ENCODE measurements around the gene LAMA3.
"Not testable (repeated sequence)": the region's sequence is repeated elsewhere in the genome, so short reads cannot be mapped to it uniquely, and the experiment has no call there.

The LAMA3 gene

GRCh38 chr18:23732439-23732838 is 43.2 kb downstream of the LAMA3 start:
- DNase-seq (ENCODE audit: low spot score): no peak

GRCh38 chr18:23733265-23733664 is 44.0 kb downstream of the LAMA3 start:
- DNase-seq (ENCODE audit: low spot score): not testable (repeated sequence)

GRCh38 chr18:23733895-23734294 is 44.6 kb downstream of the LAMA3 start:
- no peak for DNase-seq (ENCODE audit: low spot score)

- DNase-seq (ENCODE audit: low spot score): no peak
Observed at GRCh38 chr18:23735021-23735464, 45.8 kb downstream of the LAMA3 start.

GRCh38 chr18:23737578-23737977 is 48.3 kb downstream of the LAMA3 start:
- no peak for DNase-seq (ENCODE audit: low spot score)

GRCh38 chr18:23738151-23738550 is 48.9 kb downstream of the LAMA3 start:
- no peak for DNase-seq (ENCODE audit: low spot score)

- no peak for DNase-seq (ENCODE audit: low spot score)
Observed at GRCh38 chr18:23738575-23738974, 49.3 kb downstream of the LAMA3 start.

- no peak for DNase-seq (ENCODE audit: low spot score)
Observed at GRCh38 chr18:23740105-23740830, 51.0 kb downstream of the LAMA3 start.

- not testable (repeated sequence) for DNase-seq (ENCODE audit: low spot score)
Observed at GRCh38 chr18:23741967-23742366, 52.7 kb downstream of the LAMA3 start.

GRCh38 chr18:23743733-23744333 is 54.6 kb downstream of the LAMA3 start:
- no peak for DNase-seq (ENCODE audit: low spot score)

GRCh38 chr18:23745366-23745765 is 56.1 kb downstream of the LAMA3 start:
- DNase-seq (ENCODE audit: low spot score): no peak

GRCh38 chr18:23746851-23747250 is 57.6 kb downstream of the LAMA3 start:
- no peak for DNase-seq (ENCODE audit: low spot score)

GRCh38 chr18:23752363-23752762 is 63.1 kb downstream of the LAMA3 start:
- no peak for DNase-seq (ENCODE audit: low spot score)

- no peak for DNase-seq (ENCODE audit: low spot score)
Observed at GRCh38 chr18:23752796-23753195, 63.5 kb downstream of the LAMA3 start.

GRCh38 chr18:23756590-23757436 is 67.6 kb downstream of the LAMA3 start:
- DNase-seq (ENCODE audit: low spot score): no peak

- no peak for DNase-seq (ENCODE audit: low spot score)
Observed at GRCh38 chr18:23757437-23757733, 68.1 kb downstream of the LAMA3 start.

- DNase-seq (ENCODE audit: low spot score): no peak
Observed at GRCh38 chr18:23758281-23758680, 69.0 kb downstream of the LAMA3 start.

- DNase-seq (ENCODE audit: low spot score): no peak
Observed at GRCh38 chr18:23761941-23762340, 72.7 kb downstream of the LAMA3 start.

- no peak for DNase-seq (ENCODE audit: low spot score)
Observed at GRCh38 chr18:23763343-23763742, 74.1 kb downstream of the LAMA3 start.

GRCh38 chr18:23765931-23766330 is 76.7 kb downstream of the LAMA3 start:
- no peak for DNase-seq (ENCODE audit: low spot score)

- no peak for DNase-seq (ENCODE audit: low spot score)
Observed at GRCh38 chr18:23772327-23773024, 83.2 kb downstream of the LAMA3 start.

GRCh38 chr18:23776306-23776705 is 87.1 kb downstream of the LAMA3 start:
- DNase-seq (ENCODE audit: low spot score): no peak
